HepG2 (cell line): ENCODE results near the gene MACROD2. TPM values are rescaled to one million over a fixed set of nuclear protein-coding genes. Genes with fewer than 3 reads are reported as not detected.

Source experiments
- ATAC-seq: fragments of 200-7000 bp; cut with Tn5 transposase; 3 replicates; pipeline ENCODE4 v1.9.1; 2020; ENCODE audit warnings: mild to moderate bottlenecking, moderate library complexity
- BruUV-seq: library from RNA; stranded (reverse); fragments of 400-500 nt; replicated peaks from 2 replicates; lab custom pipeline; 2021; lab: Mats Ljungman, UMichigan
- CTCF ChIA-PET: fragments of 300-600 bp; formaldehyde crosslinking; extraction: SDS; loops from one replicate; lab custom pipeline; 2021; ENCODE audit warnings: low total read pairs, inconsistent platforms, low intra/inter-chr PET ratio; lab: Yijun Ruan, JAX
- POLR2A ChIA-PET: fragments of 350-600 bp; sonication (Branson Sonifier 250); formaldehyde crosslinking; loops from one replicate; lab custom pipeline; 2020; ENCODE audit warnings: antibody characterized with exemption, inconsistent platforms; lab: Yijun Ruan, JAX
- DNase-seq: peaks from one replicate; pipeline ENCODE4 v3.0.0-alpha.2; 2015; ENCODE audit warnings: low spot score
- FAIRE-seq: peaks from 3 replicates; lab custom pipeline; 2011; peaks lifted over from hg19 to GRCh38; lab: Jason Lieb, UNC
- H2AFZ ChIP-seq: one replicate; pipeline ENCODE4 v1.6.1; 2011; ENCODE audit warnings: low read length, inconsistent platforms
- H3K27ac ChIP-seq: fragments of 300-600 bp; 3 replicates; pipeline ENCODE4 v1.8.0; 2011; ENCODE audit warnings: mixed run types, mild to moderate bottlenecking, mixed read lengths, low read length, inconsistent platforms; ENCODE audit not compliant: insufficient read depth; ENCODE audit errors: extremely low read length
- H3K27me3 ChIP-seq, 2 experiments: fragments of 200-600 bp in 1 of 2; 2 replicates in 1 of 2; 3 replicates in 1 of 2; pipeline versions ENCODE4 v1.6.0 to v1.8.0; 2011; ENCODE audit warnings: low read length in 2 of 2, mild to moderate bottlenecking in 2 of 2, moderate library complexity in 2 of 2, inconsistent platforms in 1 of 2; ENCODE audit not compliant: insufficient read depth in 2 of 2, control insufficient read depth in 1 of 2
- H3K36me3 ChIP-seq, 2 experiments: fragments of 200-600 bp in 1 of 2; replicated peaks in 1 of 2; 2 replicates in 1 of 2; 3 replicates in 1 of 2; pipeline versions ENCODE4 v1.5.1 to v1.8.0; 2011; ENCODE audit warnings: low read length in 2 of 2, inconsistent platforms in 1 of 2; ENCODE audit not compliant: insufficient read depth in 2 of 2, control insufficient read depth in 1 of 2
- H3K4me1 ChIP-seq: 2 replicates; pipeline ENCODE4 v1.5.1; 2012; ENCODE audit warnings: low read length, inconsistent platforms; ENCODE audit not compliant: insufficient read depth
- H3K4me2 ChIP-seq: 2 replicates; pipeline ENCODE4 v1.6.0; 2011; ENCODE audit warnings: low read depth, low read length, inconsistent platforms
- H3K4me3 ChIP-seq, 3 experiments: fragments of 200-600 bp in 1 of 3; sonication (generic), shearing (Covaris generic) in 1 of 3; replicated peaks in 1 of 3; 2 replicates each; pipeline ENCODE4 v1.5.1; 2011 to 2016; ENCODE audit warnings: low read length in 3 of 3, inconsistent platforms in 2 of 3, low read depth in 2 of 3, mild to moderate bottlenecking in 2 of 3, control low read depth in 1 of 3, mixed read lengths in 1 of 3; ENCODE audit not compliant: insufficient read depth in 1 of 3
- H3K79me2 ChIP-seq: one replicate; pipeline ENCODE4 v1.6.1; 2011; ENCODE audit warnings: low read length, inconsistent platforms; ENCODE audit not compliant: insufficient read depth
- H3K9ac ChIP-seq: 2 replicates; pipeline ENCODE4 v1.6.0; 2011; ENCODE audit warnings: mild to moderate bottlenecking, low read depth, low read length, inconsistent platforms; ENCODE audit not compliant: insufficient read depth
- H3K9me3 ChIP-seq: 2 replicates; pipeline ENCODE4 v1.5.1; 2012; ENCODE audit warnings: mild to moderate bottlenecking, low read length
- H4K20me1 ChIP-seq: 2 replicates; pipeline ENCODE4 v1.6.0; 2011; ENCODE audit warnings: inconsistent platforms, mild to moderate bottlenecking, low read length, moderate library complexity; ENCODE audit not compliant: insufficient read depth
- DR1 ChIP-seq: sonication (generic); formaldehyde crosslinking; IDR thresholded peaks from 2 replicates; pipeline ENCODE4 v1.8.0; 2021; ENCODE audit warnings: mild to moderate bottlenecking, missing genetic modification reagents, inconsistent platforms
- FOXC1 ChIP-seq: sonication (generic); formaldehyde crosslinking; IDR thresholded peaks from 2 replicates; pipeline ENCODE4 v1.8.0; 2022; ENCODE audit warnings: mild to moderate bottlenecking, missing genetic modification reagents, borderline replicate concordance
- MED1 ChIP-seq: sonication (generic); formaldehyde crosslinking; IDR thresholded peaks from 2 replicates; pipeline ENCODE4 v1.4.0; 2020; ENCODE audit warnings: missing genetic modification reagents
- NFE2 ChIP-seq: sonication (generic); formaldehyde crosslinking; IDR thresholded peaks from 2 replicates; pipeline ENCODE4 v1.4.0; 2020; ENCODE audit warnings: missing genetic modification reagents
- PBX3 ChIP-seq: sonication (generic); formaldehyde crosslinking; IDR thresholded peaks from 2 replicates; pipeline ENCODE4 v1.8.1; 2023; ENCODE audit warnings: missing genetic modification reagents, inconsistent platforms, borderline replicate concordance
- SPEN ChIP-seq: sonication (generic); formaldehyde crosslinking; IDR thresholded peaks from 2 replicates; pipeline ENCODE4 v1.5.1; 2020; ENCODE audit warnings: low read depth, mild to moderate bottlenecking, missing genetic modification reagents
- ZC3H13 ChIP-seq: sonication (generic); formaldehyde crosslinking; IDR thresholded peaks from 2 replicates; pipeline ENCODE4 v1.8.1; 2023; ENCODE audit warnings: mild to moderate bottlenecking, missing genetic modification reagents, moderate library complexity
- ZNF121 ChIP-seq: sonication (generic); formaldehyde crosslinking; IDR thresholded peaks from 2 replicates; pipeline ENCODE4 v1.5.0; 2020; ENCODE audit warnings: mild to moderate bottlenecking, missing genetic modification reagents
- ZNF280D ChIP-seq: sonication (generic); formaldehyde crosslinking; IDR thresholded peaks from 2 replicates; pipeline ENCODE4 v1.5.1; 2020; ENCODE audit warnings: mild to moderate bottlenecking, missing genetic modification reagents
- ZNF740 ChIP-seq: sonication (generic); formaldehyde crosslinking; IDR thresholded peaks from 2 replicates; pipeline ENCODE4 v1.4.0; 2020; ENCODE audit warnings: missing genetic modification reagents
- ZNF775 ChIP-seq: sonication (generic); formaldehyde crosslinking; IDR thresholded peaks from 2 replicates; pipeline ENCODE4 v1.4.0; 2020; ENCODE audit warnings: missing genetic modification reagents, mild to moderate bottlenecking, moderate library complexity, borderline replicate concordance
- ZNF841 ChIP-seq: sonication (generic); formaldehyde crosslinking; IDR thresholded peaks from 2 replicates; pipeline ENCODE4 v1.8.1; 2023; ENCODE audit warnings: missing genetic modification reagents, borderline replicate concordance
- in situ Hi-C: cut with HindIII; loops from 2 replicates; pipeline ENCODE4 v1.10.0; 2017; ENCODE audit warnings: low pct_unique_long_range_greater_than_20kb; ENCODE audit not compliant: extremely low pct_ligation_motif_present
- intact Hi-C: fragments of 100-400 bp; cut with micrococcal nuclease; formaldehyde crosslinking; loops from one replicate; pipeline ENCODE4 v1.10.0; 2022; ENCODE audit not compliant: unreplicated experiment
- polyA plus RNA-seq, 8 experiments: library from polyadenylated mRNA; depleted of rRNA in 3 of 8; stranded (reverse) in 7 of 8; unstranded in 1 of 8; fragments of >200 nt; fragmentation: Illumina TruSeq in 4 of 8; extraction: Trizol in 4 of 8; gene quantifications; 2 replicates each; pipeline versions ENCODE4 v1.2.1 to v1.2.3, GENCODE V29; 2011 to 2016; ENCODE audit warnings: low read depth in 4 of 8, missing spikeins in 1 of 8, mixed read lengths in 1 of 8; ENCODE audit not compliant: insufficient read depth in 1 of 8
- total RNA-seq, 5 experiments: library from RNA; depleted of rRNA; stranded (reverse); fragments of >200 nt; fragmentation: Illumina TruSeq; extraction: Trizol; gene quantifications; 2 replicates each; pipeline ENCODE4 v1.2.3, GENCODE V29; 2016; ENCODE audit warnings: low read depth in 1 of 5

Gene MACROD2
- total and polyA plus RNA-seq, 2 of the 13 experiments (the other 11 are each of a cell fraction or from before 2014, with no cell fraction given): 0.13 to 0.51 TPM

GRCh38 chr20:14773486-14773885 lies 778.2 kb downstream of the MACROD2 start:
- no TSS peak for BruUV-seq

More at GRCh38 chr20:14773486-14773885, 778.2 kb downstream of the MACROD2 start:
- FAIRE-seq: no peak
- intact Hi-C loops (no loop called here), in situ Hi-C loops (no loop called here)
- DNase-seq: no peak
- Histone ChIP-seq H3K79me2 (no peaks in the 10 kb centered on the region), H3K27me3 (no peaks in the 10 kb centered on the region), H3K9ac (no peak overlapping the region), H3K4me1 (no peaks in the 10 kb centered on the region), H2AFZ (no peak overlapping the region), H3K4me3 (no peak overlapping the region), H3K9me3 (no peaks in the 10 kb centered on the region), H3K4me2 (no peak overlapping the region), H4K20me1 (no peaks in the 10 kb centered on the region), H3K36me3 (no peaks in the 10 kb centered on the region), H3K27ac (no peak overlapping the region)
- CTCF ChIA-PET: no interaction called here
- no peak for ATAC-seq
- POLR2A ChIA-PET: no interaction called here
- no peak for TF ChIP-seq ZC3H13 (CRISPR knock-in tag)
- TF ChIP-seq FOXC1 (CRISPR knock-in tag): no peak
- no peak for TF ChIP-seq ZNF740
- TF ChIP-seq NFE2 (CRISPR knock-in tag): no peak
- TF ChIP-seq SPEN (CRISPR knock-in tag): no peak
- TF ChIP-seq ZNF280D (CRISPR knock-in tag): no peak
- no peak for TF ChIP-seq ZNF121 (CRISPR knock-in tag)
- no peak for TF ChIP-seq MED1 (CRISPR knock-in tag)
- TF ChIP-seq PBX3 (CRISPR knock-in tag): no peak
- TF ChIP-seq DR1 (CRISPR knock-in tag): no peak
- no peak for TF ChIP-seq ZNF841 (CRISPR knock-in tag)
- TF ChIP-seq ZNF775: no peak
